HEK293T (cell line): ENCODE results near the gene KCNK4.

Experiments used
- CTCF ChIA-PET: fragments of 350-600 bp; formaldehyde crosslinking; extraction: SDS; loops from one replicate; lab custom pipeline; 2021; ENCODE audit warnings: antibody characterized with exemption, inconsistent platforms; lab: Yijun Ruan, JAX
- POLR2A ChIA-PET: fragments of 350-600 bp; formaldehyde crosslinking; extraction: SDS; loops from one replicate; lab custom pipeline; 2020; ENCODE audit warnings: antibody characterized with exemption, inconsistent platforms; lab: Yijun Ruan, JAX
- DNase-seq: peaks from one replicate; pipeline ENCODE4 v3.0.0; 2012; ENCODE audit warnings: mixed read lengths; ENCODE audit errors: extremely low spot score
- ARNT ChIP-seq: fragments of 450-650 bp; IDR thresholded peaks from 2 replicates; pipeline ENCODE4 v1.6.1; 2017; ENCODE audit warnings: mild to moderate bottlenecking
- BHLHE40 ChIP-seq: fragments of 450-650 bp; IDR thresholded peaks from 2 replicates; pipeline ENCODE4 v1.6.1; 2016; ENCODE audit warnings: mild to moderate bottlenecking, moderate library complexity, borderline replicate concordance
- CTBP1 ChIP-seq: fragments of 450-650 bp; IDR thresholded peaks from 2 replicates; pipeline ENCODE4 v1.6.1; 2016; ENCODE audit warnings: borderline replicate concordance
- ELF4 ChIP-seq: fragments of 450-650 bp; IDR thresholded peaks from 2 replicates; pipeline ENCODE4 v1.6.1; 2017; ENCODE audit warnings: antibody characterized with exemption
- FOXA1 ChIP-seq: fragments of 450-650 bp; IDR thresholded peaks from 2 replicates; pipeline ENCODE4 v1.6.1; 2016; ENCODE audit warnings: mild to moderate bottlenecking
- FOXK2 ChIP-seq: fragments of 450-650 bp; IDR thresholded peaks from 2 replicates; pipeline ENCODE4 v1.6.1; 2016; ENCODE audit warnings: mild to moderate bottlenecking
- FOXM1 ChIP-seq: fragments of 450-650 bp; IDR thresholded peaks from 2 replicates; pipeline ENCODE4 v1.6.1; 2017; ENCODE audit warnings: mild to moderate bottlenecking, borderline replicate concordance
- HDGF ChIP-seq: fragments of 450-650 bp; IDR thresholded peaks from 2 replicates; pipeline ENCODE4 v1.6.1; 2017; ENCODE audit warnings: antibody characterized with exemption, borderline replicate concordance
- L3MBTL2 ChIP-seq: fragments of 450-650 bp; conservative IDR thresholded peaks from 2 replicates; pipeline ENCODE4 v1.6.1; 2016; ENCODE audit warnings: mild to moderate bottlenecking
- LEF1 ChIP-seq: fragments of 450-650 bp; IDR thresholded peaks from 2 replicates; pipeline ENCODE4 v1.6.1; 2017; ENCODE audit warnings: mild to moderate bottlenecking, borderline replicate concordance
- NFRKB ChIP-seq: fragments of 450-650 bp; IDR thresholded peaks from 2 replicates; pipeline ENCODE4 v1.6.1; 2016; ENCODE audit warnings: mild to moderate bottlenecking, moderate library complexity
- PKNOX1 ChIP-seq: fragments of 450-650 bp; IDR thresholded peaks from 2 replicates; pipeline ENCODE4 v1.6.1; 2016
- SP1 ChIP-seq: fragments of 450-650 bp; IDR thresholded peaks from 2 replicates; pipeline ENCODE4 v1.6.1; 2017
- SUZ12 ChIP-seq: fragments of 450-650 bp; IDR thresholded peaks from 2 replicates; pipeline ENCODE4 v1.6.1; 2016; ENCODE audit warnings: mild to moderate bottlenecking
- TARDBP ChIP-seq: fragments of 450-650 bp; IDR thresholded peaks from 2 replicates; pipeline ENCODE4 v1.6.1; 2016
- ZNF384 ChIP-seq: fragments of 450-650 bp; IDR thresholded peaks from 2 replicates; pipeline ENCODE4 v1.6.1; 2016

Gene KCNK4

GRCh38 chr11:64348383-64349024 is 57.4 kb downstream of the KCNK4 start:
- ChIA-PET CTCF (interaction anchor here (1.6 to 1.7 kb wide), 2 partner anchors 17 to 43 kb away, joined by 3 to 6 read pairs; partner anchors contain the start of gene ESRRA), POLR2A (interaction anchor here (0.7 to 2.2 kb wide), 3 partner anchors 31 to 77 kb away, joined by 3 to 7 read pairs (median 4); partner anchors contain the start of genes PRDX5 and TRMT112)
- no peak for DNase-seq
- TF ChIP-seq NFRKB (no peak), FOXK2 (no peak), ARNT (no peak), BHLHE40 (no peak), CTBP1 (no peak), HDGF (no peak), PKNOX1 (no peak), FOXM1 (no peak), FOXA1 (no peak), L3MBTL2 (no peak), TARDBP (no peak), LEF1 (no peak), SP1 (no peak), ZNF384 (no peak), ELF4 (no peak), SUZ12 (no peak)

- DNase-seq = no peak
- ChIA-PET POLR2A (interaction anchor here (0.7 to 2.2 kb wide), 4 partner anchors 32 to 77 kb away, joined by 3 to 7 read pairs (median 4); partner anchors contain the start of genes PRDX5 and TRMT112), CTCF (interaction anchor here (1.0 to 1.6 kb wide), 2 partner anchors 31 to 44 kb away, joined by 3 to 5 read pairs; partner anchors contain the start of genes ESRRA, PRDX5 and TRMT112)
- TF ChIP-seq TARDBP (no peak), PKNOX1 (no peak), BHLHE40 (no peak), FOXM1 (no peak), SP1 (no peak), FOXK2 (no peak), HDGF (no peak), ZNF384 (no peak), ARNT (no peak)
These were observed 57.9 kb downstream of the KCNK4 start for GRCh38 chr11:64349025-64349387.

GRCh38 chr11:64349404-64349803 is 58.3 kb downstream of the KCNK4 start:
- no peak for TF ChIP-seq NFRKB
- no peak for TF ChIP-seq LEF1
- no peak for TF ChIP-seq BHLHE40
- TF ChIP-seq ELF4 = no peak
- no peak for TF ChIP-seq HDGF
- TF ChIP-seq FOXA1 = no peak
- no peak for TF ChIP-seq SUZ12
- TF ChIP-seq TARDBP = no peak
- TF ChIP-seq SP1 = no peak
- TF ChIP-seq ARNT = no peak
- no peak for TF ChIP-seq PKNOX1
- no peak for TF ChIP-seq CTBP1
- TF ChIP-seq FOXK2 = no peak
- TF ChIP-seq ZNF384 = no peak
- no peak for TF ChIP-seq FOXM1
- TF ChIP-seq L3MBTL2 = no peak
- DNase-seq = no peak
- ChIA-PET CTCF (interaction anchor here (1.0 to 1.6 kb wide), 2 partner anchors 32 to 44 kb away, joined by 3 to 5 read pairs; partner anchors contain the start of genes ESRRA, PRDX5 and TRMT112), POLR2A (interaction anchor here (0.9 to 2.2 kb wide), 2 partner anchors 32 to 74 kb away, joined by 3 to 7 read pairs; partner anchors contain the start of genes PRDX5 and TRMT112)
